ENCODE data around the gene CBLN3. TPM values are rescaled to one million over a fixed set of nuclear protein-coding genes. Genes with fewer than 3 reads are reported as not detected.
A peak's percentile ranks its signal among the peaks of the same experiment; 100 is the strongest.

The CBLN3 gene
- polyA plus RNA-seq, 1 donor from 2014 or later = not detected

- peaks cover 6% of the 10 kb centered on the region for H3K79me2 ChIP-seq (replicated peaks; ENCODE audit: insufficient read depth, low read length)
- H2AFZ ChIP-seq (ENCODE audit: low read depth, low read length) = peak overlapping the region; percentile 86
- peaks cover 5% of the 10 kb centered on the region for H3K36me3 ChIP-seq (ENCODE audit: insufficient read depth, low read length)
- H3K4me3 ChIP-seq (ENCODE audit: low read length) = peak overlapping the region; percentile 70
- H4K20me1 ChIP-seq (ENCODE audit: insufficient read depth) = no peaks in the 10 kb centered on the region
- no peaks in the 10 kb centered on the region for H3K9me2 ChIP-seq (ENCODE audit: insufficient read depth, low read length)
- no peaks in the 10 kb centered on the region for H3K27me3 ChIP-seq (ENCODE audit: insufficient read depth, low read depth, low read length)
- H3K9me3 ChIP-seq (ENCODE audit: low read length) = no peaks in the 10 kb centered on the region
- H3K9ac ChIP-seq (ENCODE audit: low read length) = peak overlapping the region; percentile 93
- no peak for TF ChIP-seq POLR2AphosphoS5 (IDR thresholded peaks at IDR 0.05)
- TF ChIP-seq SMC3 (conservative IDR thresholded peaks at IDR 0.05; ENCODE audit: poor library complexity) = no peak
- TF ChIP-seq CTCF (IDR thresholded peaks at IDR 0.05; ENCODE audit: poor library complexity, severe bottlenecking) = no peak
- H3K4me2 ChIP-seq (ENCODE audit: low read length) = peak overlapping the region; percentile 62
- H3K27ac ChIP-seq (ENCODE audit: low read length) = peak overlapping the region; percentile 96
- no peaks in the 10 kb centered on the region for H3F3A ChIP-seq (ENCODE audit: insufficient read depth, low read length, poor library complexity, severe bottlenecking)
These were observed 13.7 kb upstream of the CBLN3 start for GRCh38 chr14:24443053-24443665.

GRCh38 chr14:24442240-24443052 lies 13.0 kb upstream of the CBLN3 start, which contains the start of gene SDR39U1:
Gene SDR39U1 (minus strand): TSS chr14:24442776. CDS start chr14:24442769, 7 bp downstream.
- peaks cover 6% of the 10 kb centered on the region for H3K79me2 ChIP-seq (replicated peaks; ENCODE audit: insufficient read depth, low read length)
- H3K9ac ChIP-seq (ENCODE audit: low read length) = peak within 1 kb of the TSS; percentile 93
- H3K4me2 ChIP-seq (ENCODE audit: low read length) = peak within 1 kb of the TSS; percentile 65
- H3K9me3 ChIP-seq (ENCODE audit: low read length) = no peaks in the 10 kb centered on the region
- H3K4me3 ChIP-seq (ENCODE audit: low read length) = peak within 1 kb of the TSS; percentile 70
- no peak for TF ChIP-seq EZH2 (IDR thresholded peaks at IDR 0.05; ENCODE audit: borderline replicate concordance, insufficient read depth, low read length, poor library complexity, severe bottlenecking)
- TF ChIP-seq TAF1 (IDR thresholded peaks at IDR 0.05; ENCODE audit: low read depth) = peak; percentile 25
- TF ChIP-seq CTCF (IDR thresholded peaks at IDR 0.05; ENCODE audit: poor library complexity, severe bottlenecking) = peak; percentile 54
- TF ChIP-seq MXI1 (conservative IDR thresholded peaks at IDR 0.05; ENCODE audit: poor library complexity, severe bottlenecking) = peak; percentile 79
- peak; percentile 97 for TF ChIP-seq POLR2AphosphoS5 (IDR thresholded peaks at IDR 0.05)
- TF ChIP-seq RAD21 (conservative IDR thresholded peaks at IDR 0.05) = no peak
- TF ChIP-seq REST (IDR thresholded peaks at IDR 0.05; ENCODE audit: borderline replicate concordance) = peak; percentile 59
- TF ChIP-seq SMC3 (conservative IDR thresholded peaks at IDR 0.05; ENCODE audit: poor library complexity) = no peak
- TF ChIP-seq EP300 (conservative IDR thresholded peaks at IDR 0.05; ENCODE audit: poor library complexity, severe bottlenecking) = peak; percentile 60
- H3F3A ChIP-seq (ENCODE audit: insufficient read depth, low read length, poor library complexity, severe bottlenecking) = no peaks in the 10 kb centered on the region
- H3K9me2 ChIP-seq (ENCODE audit: insufficient read depth, low read length) = no peaks in the 10 kb centered on the region
- peaks cover 5% of the 10 kb centered on the region for H3K36me3 ChIP-seq (ENCODE audit: insufficient read depth, low read length)
- no peaks in the 10 kb centered on the region for H4K20me1 ChIP-seq (ENCODE audit: insufficient read depth)
- peak within 1 kb of the TSS; percentile 87 for H2AFZ ChIP-seq (ENCODE audit: low read depth, low read length)
- peak within 1 kb of the TSS; percentile 96 for H3K27ac ChIP-seq (ENCODE audit: low read length)
- no peaks in the 10 kb centered on the region for H3K27me3 ChIP-seq (ENCODE audit: insufficient read depth, low read depth, low read length)
